NT2/D1 (cell line): ENCODE measurements around the gene USF1.

Source experiments
- SUZ12 ChIP-seq: IDR thresholded peaks from 2 replicates; pipeline ENCODE4 v1.6.1; 2011; ENCODE audit not compliant: insufficient read length, insufficient read depth; ENCODE audit errors: extremely low read depth
- YY1 ChIP-seq: IDR thresholded peaks from 2 replicates; pipeline ENCODE4 v1.6.1; 2011; ENCODE audit not compliant: insufficient read length, insufficient read depth
- ZNF274 ChIP-seq: IDR thresholded peaks from 2 replicates; pipeline ENCODE4 v1.6.1; 2011; ENCODE audit warnings: mild to moderate bottlenecking, low read depth, low read length

DNA sequence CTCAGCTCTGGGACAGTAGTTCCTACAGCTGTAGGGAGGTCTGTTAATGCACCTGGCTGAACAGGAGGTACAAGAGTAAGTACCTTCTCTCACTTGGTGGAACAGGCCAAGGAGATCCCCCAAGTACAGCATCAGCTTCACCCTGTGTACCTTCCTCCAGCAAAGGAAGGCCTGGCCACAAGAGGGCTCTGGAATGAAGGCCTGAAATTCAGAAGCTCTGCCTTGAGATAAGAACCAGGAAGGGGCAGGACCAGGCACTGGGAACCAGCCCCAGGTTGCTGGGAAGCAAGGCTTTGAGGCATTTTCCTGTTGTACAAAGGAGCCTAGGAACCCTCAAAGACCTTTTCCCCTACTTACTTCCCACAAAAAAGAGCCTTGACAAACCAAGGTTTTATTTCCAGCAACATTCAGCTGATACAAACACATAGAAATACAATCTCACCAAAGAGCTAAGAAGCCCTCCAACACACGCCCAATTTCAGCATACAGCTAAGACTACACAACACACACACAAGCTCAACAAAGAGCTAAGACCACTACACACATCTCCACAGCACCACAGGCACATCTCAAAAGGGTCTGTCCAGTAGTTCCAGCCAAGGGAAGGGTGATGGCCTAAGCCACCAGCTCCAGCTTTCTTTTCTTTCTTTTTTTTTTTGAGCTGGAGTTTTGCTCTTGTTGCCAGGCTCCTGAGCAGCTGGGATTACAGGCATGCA lies 48.3 kb downstream of the USF1 start:
- TF ChIP-seq ZNF274 = no peak
- no peak for TF ChIP-seq SUZ12
- TF ChIP-seq YY1 = no peak
